22Rv1 (cell line): ENCODE data around the gene MPZL1.
A peak's percentile ranks its signal among the peaks of the same experiment; 100 is the strongest.
"Not testable (repeated sequence)": the region's sequence is repeated elsewhere in the genome, so short reads cannot be mapped to it uniquely, and the experiment has no call there.

Experiments used
- H3K27ac ChIP-seq: fragments of 450-650 bp; 2 replicates; pipeline ENCODE4 v1.5.1; 2017
- ZFX ChIP-seq: fragments of 450-650 bp; IDR thresholded peaks from 2 replicates; pipeline ENCODE4 v1.6.1; 2017; ENCODE audit warnings: antibody characterized with exemption, borderline replicate concordance
- TF ChIP-seq, protein P1 (sequence below): fragments of 450-650 bp; IDR thresholded peaks from 2 replicates; pipeline ENCODE4 v1.5.1; 2017; ENCODE audit warnings: mild to moderate bottlenecking

MPZL1 gene

DNA sequence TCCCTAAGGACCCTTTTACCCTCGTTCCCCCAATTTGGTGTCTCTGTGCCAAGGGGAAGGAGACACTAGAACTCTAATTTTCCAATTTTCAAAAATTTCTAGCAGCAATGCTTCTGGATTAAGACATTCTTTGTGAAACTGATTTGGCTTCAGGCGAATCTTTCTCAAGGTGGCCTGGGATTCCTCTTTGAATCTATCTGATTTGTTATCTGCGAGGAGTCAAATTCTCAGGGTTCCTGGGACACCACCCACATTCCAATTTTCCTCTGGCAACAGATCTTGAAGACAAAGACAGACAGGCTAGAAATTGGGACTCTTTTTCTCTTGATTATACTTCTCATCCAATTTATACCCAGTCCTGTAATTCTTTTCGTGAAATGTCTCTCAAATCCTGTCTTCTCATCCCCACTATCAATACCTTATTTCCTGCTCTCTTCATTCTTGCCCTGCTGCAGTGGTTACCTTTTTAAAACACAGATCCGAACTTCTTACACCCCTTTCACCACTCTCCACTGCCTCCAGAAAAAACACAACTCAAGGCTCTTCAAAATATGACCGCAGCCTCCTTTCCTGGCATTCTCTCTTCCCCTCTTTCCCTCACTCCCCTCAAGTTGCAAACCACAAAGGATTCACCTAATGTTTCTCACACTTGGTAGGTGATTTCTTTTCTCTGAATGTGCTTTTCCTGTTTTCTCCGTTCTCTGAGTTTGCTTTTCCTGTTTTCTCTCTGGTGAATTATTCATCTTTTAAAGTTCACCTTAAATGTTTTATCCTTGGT, 2.7 kb upstream of the MPZL1 start:
- H3K27ac ChIP-seq = no peak overlapping the region
- TF ChIP-seq, protein P1, sequence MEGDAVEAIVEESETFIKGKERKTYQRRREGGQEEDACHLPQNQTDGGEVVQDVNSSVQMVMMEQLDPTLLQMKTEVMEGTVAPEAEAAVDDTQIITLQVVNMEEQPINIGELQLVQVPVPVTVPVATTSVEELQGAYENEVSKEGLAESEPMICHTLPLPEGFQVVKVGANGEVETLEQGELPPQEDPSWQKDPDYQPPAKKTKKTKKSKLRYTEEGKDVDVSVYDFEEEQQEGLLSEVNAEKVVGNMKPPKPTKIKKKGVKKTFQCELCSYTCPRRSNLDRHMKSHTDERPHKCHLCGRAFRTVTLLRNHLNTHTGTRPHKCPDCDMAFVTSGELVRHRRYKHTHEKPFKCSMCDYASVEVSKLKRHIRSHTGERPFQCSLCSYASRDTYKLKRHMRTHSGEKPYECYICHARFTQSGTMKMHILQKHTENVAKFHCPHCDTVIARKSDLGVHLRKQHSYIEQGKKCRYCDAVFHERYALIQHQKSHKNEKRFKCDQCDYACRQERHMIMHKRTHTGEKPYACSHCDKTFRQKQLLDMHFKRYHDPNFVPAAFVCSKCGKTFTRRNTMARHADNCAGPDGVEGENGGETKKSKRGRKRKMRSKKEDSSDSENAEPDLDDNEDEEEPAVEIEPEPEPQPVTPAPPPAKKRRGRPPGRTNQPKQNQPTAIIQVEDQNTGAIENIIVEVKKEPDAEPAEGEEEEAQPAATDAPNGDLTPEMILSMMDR = no peak
- TF ChIP-seq ZFX = no peak

DNA sequence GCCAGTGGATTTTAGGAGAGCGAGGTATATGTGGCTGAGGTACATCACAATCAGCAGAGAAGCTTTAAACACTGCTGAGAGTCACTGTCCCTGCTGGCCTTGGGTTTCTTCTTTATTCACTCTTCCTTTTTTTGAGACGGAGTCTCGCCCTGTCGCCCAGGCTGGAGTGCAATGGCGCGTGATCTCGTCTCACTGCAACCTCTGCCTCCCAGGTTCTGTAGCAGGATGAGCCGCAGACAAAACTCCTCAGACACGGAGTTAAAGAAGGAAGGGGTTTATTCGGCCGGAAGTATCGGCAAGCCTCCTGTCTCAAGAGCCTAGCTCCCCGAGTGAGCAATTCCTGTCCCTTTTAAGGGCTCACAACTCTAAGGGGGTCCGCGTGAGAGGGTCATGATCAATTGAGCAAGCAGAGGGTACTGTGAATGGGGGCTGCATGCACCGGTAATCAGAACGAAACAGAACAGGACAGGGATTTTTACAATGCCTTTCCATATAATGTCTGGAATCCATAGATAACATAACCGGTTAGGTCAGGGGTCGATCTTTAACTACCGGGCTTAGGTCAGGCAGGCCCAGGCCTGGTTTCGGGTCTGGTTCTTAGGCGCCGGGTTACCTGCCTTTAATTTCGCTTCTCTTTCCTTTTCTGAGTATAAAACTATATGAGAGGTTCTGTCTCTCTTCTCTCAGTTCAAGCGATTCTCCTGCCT, 1.9 kb upstream of the MPZL1 start:
- H3K27ac ChIP-seq = not testable (repeated sequence)

DNA sequence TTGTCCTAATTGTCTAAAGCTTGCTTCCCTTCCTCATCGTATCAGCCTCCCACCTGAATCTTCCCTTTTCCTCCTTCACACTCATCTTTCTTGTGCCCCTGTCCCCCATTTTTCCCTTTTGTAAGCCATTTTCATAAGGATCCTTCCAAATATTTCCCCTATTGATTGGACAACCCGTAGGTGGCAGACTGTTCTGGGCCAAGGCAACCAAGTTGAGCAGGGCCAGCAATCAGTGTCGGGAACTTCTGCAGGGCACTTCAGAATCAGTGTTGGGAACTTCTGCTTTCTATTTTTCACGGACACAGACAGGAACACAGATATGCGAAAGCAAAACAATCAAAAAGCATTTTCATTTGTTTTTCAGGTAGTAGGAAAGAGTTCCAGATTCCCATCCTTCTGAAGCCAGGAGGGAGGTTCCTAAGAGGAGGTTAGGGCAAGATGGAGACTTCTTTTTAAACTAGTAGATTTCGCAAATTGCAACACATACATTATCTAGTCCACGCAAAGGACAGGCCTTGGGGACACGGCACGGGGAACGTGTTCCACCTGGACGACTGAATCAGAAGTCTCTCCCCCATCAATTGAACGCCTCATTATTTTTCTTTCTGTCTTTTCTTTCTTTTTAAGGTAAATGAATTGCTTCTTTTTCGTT, 691 bp upstream of the MPZL1 start:
- TF ChIP-seq, protein P1 = peak; percentile 76
- TF ChIP-seq ZFX = no peak
- peak overlapping the region; percentile 72 for H3K27ac ChIP-seq

DNA sequence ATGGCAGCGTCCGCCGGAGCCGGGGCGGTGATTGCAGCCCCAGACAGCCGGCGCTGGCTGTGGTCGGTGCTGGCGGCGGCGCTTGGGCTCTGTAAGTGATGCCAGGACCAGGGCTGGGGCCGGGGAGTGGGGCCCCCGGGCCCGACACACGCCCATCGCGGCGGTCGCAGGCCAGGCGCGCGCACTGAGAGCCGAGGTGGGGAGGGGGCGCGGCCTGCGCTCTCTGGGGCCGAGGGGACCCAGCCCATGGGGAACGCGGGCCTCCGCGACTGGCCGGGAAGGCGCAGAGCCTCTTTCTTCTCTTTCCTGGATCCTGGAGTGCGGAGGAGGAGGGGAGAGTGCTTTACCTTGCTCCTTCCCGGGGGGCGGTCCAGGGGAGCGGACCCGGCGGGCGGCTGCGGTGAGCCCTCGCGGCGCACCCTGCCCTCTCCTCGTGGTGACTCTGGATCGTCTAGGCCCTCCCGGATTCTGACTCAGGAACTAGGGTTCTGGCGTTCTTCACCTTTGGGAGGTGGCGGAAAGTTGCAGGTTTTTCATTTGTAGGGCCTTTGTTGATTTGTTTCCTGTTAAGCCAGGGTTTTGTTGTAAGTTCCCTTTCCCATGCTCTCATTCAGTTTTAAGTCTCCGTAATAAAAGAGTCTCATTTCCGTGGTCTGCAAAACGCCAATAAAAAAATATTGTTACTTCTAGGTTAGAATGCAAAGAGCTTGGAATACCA, 529 bp downstream of the MPZL1 start:
- H3K27ac ChIP-seq = peak overlapping the region; percentile 72
- TF ChIP-seq ZFX = no peak
- TF ChIP-seq, protein P1 = no peak

DNA sequence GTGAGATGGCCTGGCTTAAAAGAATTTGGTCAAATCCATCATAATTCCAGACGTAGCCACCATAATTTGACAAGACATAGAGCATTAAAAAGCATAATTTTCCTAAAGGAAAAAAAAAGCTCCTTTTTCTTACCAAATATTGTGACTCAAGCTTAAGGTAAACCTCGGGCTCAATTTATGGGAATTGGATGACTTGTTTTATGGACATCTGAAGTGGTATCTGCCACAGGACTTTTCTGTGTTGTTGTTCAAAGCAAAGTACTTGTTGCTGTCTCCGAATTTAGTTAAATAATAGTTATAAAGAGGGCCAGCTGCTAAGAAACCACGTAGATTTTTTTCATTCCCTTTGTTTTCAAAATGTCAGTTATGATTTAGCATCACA, 1.1 kb downstream of the MPZL1 start:
- no peak overlapping the region for H3K27ac ChIP-seq
- TF ChIP-seq ZFX = no peak
- TF ChIP-seq, protein P1 = no peak

DNA sequence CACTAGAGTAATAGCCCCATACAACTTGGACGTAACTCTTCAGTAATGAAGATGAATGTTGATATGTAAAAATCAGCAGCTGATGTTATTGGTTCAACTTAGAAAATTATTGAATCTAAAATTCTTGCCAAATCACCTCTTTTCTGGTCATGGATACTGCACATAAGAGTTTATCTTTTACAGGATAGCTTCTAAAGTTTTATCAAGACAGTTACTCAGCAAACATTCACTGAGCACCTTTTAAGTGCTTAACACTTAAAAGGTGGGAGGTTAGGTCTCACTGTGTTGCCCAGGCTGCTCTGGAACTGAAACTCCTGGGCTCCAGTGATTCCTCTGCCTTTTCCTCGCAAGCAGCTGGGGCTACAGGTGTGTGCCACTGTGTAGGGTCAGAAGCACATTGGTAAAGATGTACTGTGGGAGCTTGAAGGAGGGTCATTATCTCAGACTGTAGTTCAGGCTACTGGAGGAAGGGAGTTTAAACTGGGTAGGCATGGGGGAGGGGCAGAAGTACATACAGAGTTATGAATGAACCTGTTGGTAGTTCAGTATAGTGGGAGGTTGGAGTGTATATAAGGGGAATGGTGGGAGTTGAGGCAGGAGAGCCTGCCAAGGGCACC, 2.0 kb downstream of the MPZL1 start:
- no peak overlapping the region for H3K27ac ChIP-seq
- no peak for TF ChIP-seq ZFX
- TF ChIP-seq, protein P1 = no peak

DNA sequence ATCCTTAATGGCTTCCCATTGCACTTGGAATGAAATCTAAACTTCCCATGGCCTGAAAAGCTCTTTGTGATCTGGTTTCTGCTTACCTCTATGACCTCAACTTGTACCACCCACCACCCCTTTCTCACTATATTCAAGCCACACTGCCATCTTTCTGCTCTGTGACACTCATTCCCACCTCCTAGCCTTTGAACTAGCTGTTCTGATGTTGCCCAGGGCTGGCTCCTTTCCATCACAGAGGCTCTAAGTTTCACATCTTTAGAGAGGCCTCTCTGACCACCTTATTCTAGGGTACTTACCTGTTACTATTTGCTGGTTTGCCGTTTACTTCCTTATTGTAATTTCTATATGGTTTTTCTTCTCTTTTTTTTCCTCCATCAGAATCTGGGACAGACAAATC, 4.2 kb downstream of the MPZL1 start:
- H3K27ac ChIP-seq = no peak overlapping the region
- no peak for TF ChIP-seq ZFX
- TF ChIP-seq, protein P1 = no peak
